GM12892 (cell line): ENCODE data around the gene MBD3L4.

ENCODE experiments used
- POLR2A ChIP-seq: IDR thresholded peaks from 2 replicates; pipeline ENCODE4 v1.6.1; 2011; ENCODE audit warnings: low read depth, low read length, control low read depth
- POLR2AphosphoS5 ChIP-seq: IDR thresholded peaks from 2 replicates; pipeline ENCODE4 v1.6.1; 2011; ENCODE audit warnings: low read depth, low read length, control low read depth
- TAF1 ChIP-seq: IDR thresholded peaks from 2 replicates; pipeline ENCODE4 v1.6.1; 2011; ENCODE audit warnings: low read depth, mild to moderate bottlenecking, control low read depth, low read length, borderline replicate concordance

GRCh38 chr19:6995054-6995453 is 44.9 kb downstream of the MBD3L4 start:
- TF ChIP-seq POLR2AphosphoS5 (no peak), POLR2A (no peak), TAF1 (no peak)
